ENCODE results near the gene SORCS1. TPM values are rescaled to one million over a fixed set of nuclear protein-coding genes. Genes with fewer than 3 reads are reported as not detected.
"Not testable (repeated sequence)": the region's sequence is repeated elsewhere in the genome, so short reads cannot be mapped to it uniquely, and the experiment has no call there.

Gene SORCS1
- total RNA-seq, 1 experiment from 2014 or later = 1.7 TPM

GRCh38 chr10:106929291-106929895, 235.1 kb downstream of the SORCS1 start:
- Histone ChIP-seq H4K5ac (ENCODE audit: insufficient read length, low read depth, low read length) (no peak overlapping the region), H4K20me1 (ENCODE audit: control insufficient read depth, insufficient read depth, insufficient read length) (no peaks in the 10 kb centered on the region), H3K14ac (ENCODE audit: insufficient read depth, low read length) (no peak overlapping the region), H2BK5ac (ENCODE audit: insufficient read length, low read length) (no peak overlapping the region), H3K9ac (ENCODE audit: extremely low read depth, insufficient read length, low read length) (no peak overlapping the region), H3K23me2 (ENCODE audit: insufficient read length, low read depth, low read length, poor library complexity, severe bottlenecking) (no peaks in the 10 kb centered on the region), H3T11ph (ENCODE audit: low read length) (no peak overlapping the region), H4K8ac (replicated peaks; ENCODE audit: insufficient read length, low read depth, low read length) (no peak overlapping the region), H3K27me3 (ENCODE audit: insufficient read depth, low read length) (no peaks in the 10 kb centered on the region), H2AK5ac (ENCODE audit: insufficient read length, low read length) (no peak overlapping the region), H3K79me1 (ENCODE audit: insufficient read depth, low read depth, low read length, poor library complexity, severe bottlenecking) (no peaks in the 10 kb centered on the region), H3K18ac (ENCODE audit: insufficient read length, low read depth, low read length) (no peak overlapping the region), H2BK12ac (ENCODE audit: insufficient read length, low read depth, low read length) (no peak overlapping the region), H3K4ac (ENCODE audit: low read depth, low read length) (no peak overlapping the region), H2BK15ac (ENCODE audit: low read depth, low read length) (no peak overlapping the region), H2BK120ac (ENCODE audit: low read depth, low read length, poor library complexity, severe bottlenecking) (no peak overlapping the region), H4K91ac (ENCODE audit: insufficient read length, low read depth, low read length) (no peak overlapping the region), H2AFZ (ENCODE audit: low read length) (no peak overlapping the region), H3K27ac (ENCODE audit: insufficient read length, low read depth, low read length) (no peak overlapping the region), H3K56ac (ENCODE audit: insufficient read length, low read depth, low read length) (no peak overlapping the region), H3K4me2 (ENCODE audit: insufficient read depth, insufficient read length, low read length) (no peak overlapping the region), H3K4me1 (ENCODE audit: insufficient read depth, low read length) (no peaks in the 10 kb centered on the region), H3K23ac (ENCODE audit: insufficient read length, low read depth, low read length) (no peak overlapping the region), H3K79me2 (ENCODE audit: insufficient read depth, low read length) (no peaks in the 10 kb centered on the region), H2BK20ac (ENCODE audit: low read depth, low read length, poor library complexity, severe bottlenecking) (no peak overlapping the region), H3K9me3 (ENCODE audit: control insufficient read depth, low read depth, low read length) (no peaks in the 10 kb centered on the region)
- H3K4me3 Mint-ChIP-seq = no peak overlapping the region; a peak in 3 of 5 replicates
- no peaks in the 10 kb centered on the region for H3K36me3 Mint-ChIP-seq (ENCODE audit: insufficient read depth in 1 of 3, low read depth in 3 of 3)
- no peaks in the 10 kb centered on the region for H3K9me3 Mint-ChIP-seq
- H3K27me3 Mint-ChIP-seq (ENCODE audit: low read depth) = peaks cover 49% of the 10 kb centered on the region
- no CpG with 5 or more reads among the region's 6 CpGs for WGBS (ENCODE audit: extremely low coverage, insufficient read length, low lambda C conversion rate)
- no peak for TF ChIP-seq CTCF (conservative IDR thresholded peaks at IDR 0.05)
- peaks cover 22 to 33% of the 10 kb centered on the region in 2 experiments for H3K4me1 Mint-ChIP-seq
- DNase-seq = no peak
- no peak overlapping the region for H3K27ac Mint-ChIP-seq

- not testable (repeated sequence) for H3K4ac ChIP-seq (ENCODE audit: low read depth, low read length); H3T11ph ChIP-seq (ENCODE audit: low read length); H3K9me3 ChIP-seq (ENCODE audit: control insufficient read depth, low read depth, low read length); H2BK15ac ChIP-seq (ENCODE audit: low read depth, low read length); H3K9me3 Mint-ChIP-seq; H2BK5ac ChIP-seq (ENCODE audit: insufficient read length, low read length); H4K91ac ChIP-seq (ENCODE audit: insufficient read length, low read depth, low read length); H2BK20ac ChIP-seq (ENCODE audit: low read depth, low read length, poor library complexity, severe bottlenecking); H2AK5ac ChIP-seq (ENCODE audit: insufficient read length, low read length); H3K27ac ChIP-seq (ENCODE audit: insufficient read length, low read depth, low read length); H2BK12ac ChIP-seq (ENCODE audit: insufficient read length, low read depth, low read length); H4K8ac ChIP-seq (replicated peaks; ENCODE audit: insufficient read length, low read depth, low read length); H4K20me1 ChIP-seq (ENCODE audit: control insufficient read depth, insufficient read depth, insufficient read length); H3K23ac ChIP-seq (ENCODE audit: insufficient read length, low read depth, low read length); H3K56ac ChIP-seq (ENCODE audit: insufficient read length, low read depth, low read length); DNase-seq; H3K79me1 ChIP-seq (ENCODE audit: insufficient read depth, low read depth, low read length, poor library complexity, severe bottlenecking); H3K27me3 ChIP-seq (ENCODE audit: insufficient read depth, low read length); H3K27ac Mint-ChIP-seq; H3K4me3 Mint-ChIP-seq; H3K23me2 ChIP-seq (ENCODE audit: insufficient read length, low read depth, low read length, poor library complexity, severe bottlenecking); H4K5ac ChIP-seq (ENCODE audit: insufficient read length, low read depth, low read length); H2AFZ ChIP-seq (ENCODE audit: low read length); H3K4me2 ChIP-seq (ENCODE audit: insufficient read depth, insufficient read length, low read length); H3K79me2 ChIP-seq (ENCODE audit: insufficient read depth, low read length); H3K9ac ChIP-seq (ENCODE audit: extremely low read depth, insufficient read length, low read length); H3K18ac ChIP-seq (ENCODE audit: insufficient read length, low read depth, low read length); H3K14ac ChIP-seq (ENCODE audit: insufficient read depth, low read length); H3K36me3 Mint-ChIP-seq (ENCODE audit: insufficient read depth in 1 of 3, low read depth in 3 of 3); H2BK120ac ChIP-seq (ENCODE audit: low read depth, low read length, poor library complexity, severe bottlenecking); H3K4me1 ChIP-seq (ENCODE audit: insufficient read depth, low read length)
- Mint-ChIP-seq H3K4me1 (peaks cover 22 to 33% of the 10 kb centered on the region in 2 experiments), H3K27me3 (ENCODE audit: low read depth) (peaks cover 55% of the 10 kb centered on the region)
- WGBS (ENCODE audit: extremely low coverage, insufficient read length, low lambda C conversion rate) = no CpG with 5 or more reads among the region's 33 CpGs
Observed at GRCh38 chr10:106928151-106928550, 236.4 kb downstream of the SORCS1 start.

Data from H9 (cell line).